ENCODE measurements around the gene PCP4.

DNA sequence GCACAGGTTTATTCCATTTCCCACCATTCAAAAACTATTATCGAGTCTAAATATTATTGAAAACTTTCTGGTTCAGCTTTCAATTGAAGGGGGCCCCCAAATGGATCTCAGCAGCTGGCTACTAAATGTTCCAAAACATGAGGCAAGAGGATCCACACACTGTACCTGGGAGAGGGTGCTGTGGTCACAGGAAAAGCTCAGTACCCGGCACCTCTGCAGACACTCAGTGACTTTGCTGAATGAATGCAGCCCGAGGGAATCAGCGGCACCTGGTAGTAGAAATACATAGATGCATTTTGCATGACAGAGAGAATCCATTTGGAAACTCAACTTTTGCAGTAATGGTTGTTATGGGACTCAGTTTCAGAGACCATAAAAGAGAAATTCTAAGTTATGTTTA, 89.3 kb downstream of the PCP4 start:
- no peak for TF ChIP-seq POLR2AphosphoS5 (IDR thresholded peaks at IDR 0.05)
- TF ChIP-seq, protein P1, sequence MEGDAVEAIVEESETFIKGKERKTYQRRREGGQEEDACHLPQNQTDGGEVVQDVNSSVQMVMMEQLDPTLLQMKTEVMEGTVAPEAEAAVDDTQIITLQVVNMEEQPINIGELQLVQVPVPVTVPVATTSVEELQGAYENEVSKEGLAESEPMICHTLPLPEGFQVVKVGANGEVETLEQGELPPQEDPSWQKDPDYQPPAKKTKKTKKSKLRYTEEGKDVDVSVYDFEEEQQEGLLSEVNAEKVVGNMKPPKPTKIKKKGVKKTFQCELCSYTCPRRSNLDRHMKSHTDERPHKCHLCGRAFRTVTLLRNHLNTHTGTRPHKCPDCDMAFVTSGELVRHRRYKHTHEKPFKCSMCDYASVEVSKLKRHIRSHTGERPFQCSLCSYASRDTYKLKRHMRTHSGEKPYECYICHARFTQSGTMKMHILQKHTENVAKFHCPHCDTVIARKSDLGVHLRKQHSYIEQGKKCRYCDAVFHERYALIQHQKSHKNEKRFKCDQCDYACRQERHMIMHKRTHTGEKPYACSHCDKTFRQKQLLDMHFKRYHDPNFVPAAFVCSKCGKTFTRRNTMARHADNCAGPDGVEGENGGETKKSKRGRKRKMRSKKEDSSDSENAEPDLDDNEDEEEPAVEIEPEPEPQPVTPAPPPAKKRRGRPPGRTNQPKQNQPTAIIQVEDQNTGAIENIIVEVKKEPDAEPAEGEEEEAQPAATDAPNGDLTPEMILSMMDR (IDR thresholded peaks at IDR 0.05): no peak
